GM18517 (cell line): Measurements from ENCODE around the gene SLCO3A1.
"Not testable (repeated sequence)": the region's sequence is repeated elsewhere in the genome, so short reads cannot be mapped to it uniquely, and the experiment has no call there.

Experiments used
- ATAC-seq: cut with Tn5 transposase; IDR thresholded peaks from one replicate; pipeline ENCODE4 v1.9.1; 2021; ENCODE audit warnings: mild to moderate bottlenecking, moderate library complexity; ENCODE audit not compliant: unreplicated experiment

The SLCO3A1 gene

GRCh38 chr15:91961357-91961756 lies 107.8 kb downstream of the SLCO3A1 start:
- no peak for ATAC-seq

- ATAC-seq = not testable (repeated sequence)
Measured at GRCh38 chr15:91963747-91964146, 110.2 kb downstream of the SLCO3A1 start.

- ATAC-seq = no peak
Measured at GRCh38 chr15:91965501-91966193, 112.1 kb downstream of the SLCO3A1 start.

GRCh38 chr15:91966194-91966552 lies 112.7 kb downstream of the SLCO3A1 start:
- ATAC-seq = no peak

GRCh38 chr15:91967935-91968606 lies 114.6 kb downstream of the SLCO3A1 start:
- no peak for ATAC-seq

- no peak for ATAC-seq
Measured at GRCh38 chr15:91968610-91969009, 115.1 kb downstream of the SLCO3A1 start.

- ATAC-seq = no peak
Measured at GRCh38 chr15:91970142-91970541, 116.6 kb downstream of the SLCO3A1 start.

GRCh38 chr15:91973481-91973880 lies 120.0 kb downstream of the SLCO3A1 start:
- ATAC-seq = no peak

GRCh38 chr15:91974321-91974720 lies 120.8 kb downstream of the SLCO3A1 start:
- ATAC-seq = no peak

- no peak for ATAC-seq
Measured at GRCh38 chr15:91975241-91975978, 121.9 kb downstream of the SLCO3A1 start.

- ATAC-seq = no peak
Measured at GRCh38 chr15:91976966-91977365, 123.5 kb downstream of the SLCO3A1 start.

GRCh38 chr15:91980502-91981267 lies 127.2 kb downstream of the SLCO3A1 start:
- no peak for ATAC-seq

- ATAC-seq = no peak
Measured at GRCh38 chr15:91981821-91982800, 128.6 kb downstream of the SLCO3A1 start.

- no peak for ATAC-seq
Measured at GRCh38 chr15:91983729-91984340, 130.3 kb downstream of the SLCO3A1 start.

GRCh38 chr15:91985297-91985696 lies 131.8 kb downstream of the SLCO3A1 start:
- no peak for ATAC-seq

GRCh38 chr15:91988071-91988470 lies 134.6 kb downstream of the SLCO3A1 start:
- ATAC-seq = no peak

- ATAC-seq = no peak
Measured at GRCh38 chr15:91988655-91989054, 135.1 kb downstream of the SLCO3A1 start.

GRCh38 chr15:91989821-91990220 lies 136.3 kb downstream of the SLCO3A1 start:
- no peak for ATAC-seq

- no peak for ATAC-seq
Measured at GRCh38 chr15:91992945-91993344, 139.4 kb downstream of the SLCO3A1 start.

GRCh38 chr15:91995146-91995545 lies 141.6 kb downstream of the SLCO3A1 start:
- no peak for ATAC-seq
